C4-2B (cell line): ENCODE results near the gene CLIC4.
A peak's percentile ranks its signal among the peaks of the same experiment; 100 is the strongest.

Source experiments
- H3K27ac ChIP-seq: fragments of 450-650 bp; 2 replicates; pipeline ENCODE4 v1.5.1; 2017
- CTCF ChIP-seq: fragments of 450-650 bp; conservative IDR thresholded peaks from 2 replicates; pipeline ENCODE4 v1.5.1; 2017; ENCODE audit warnings: mild to moderate bottlenecking
- ZFX ChIP-seq: fragments of 450-650 bp; IDR thresholded peaks from 2 replicates; pipeline ENCODE4 v1.6.1; 2017

The CLIC4 gene

DNA sequence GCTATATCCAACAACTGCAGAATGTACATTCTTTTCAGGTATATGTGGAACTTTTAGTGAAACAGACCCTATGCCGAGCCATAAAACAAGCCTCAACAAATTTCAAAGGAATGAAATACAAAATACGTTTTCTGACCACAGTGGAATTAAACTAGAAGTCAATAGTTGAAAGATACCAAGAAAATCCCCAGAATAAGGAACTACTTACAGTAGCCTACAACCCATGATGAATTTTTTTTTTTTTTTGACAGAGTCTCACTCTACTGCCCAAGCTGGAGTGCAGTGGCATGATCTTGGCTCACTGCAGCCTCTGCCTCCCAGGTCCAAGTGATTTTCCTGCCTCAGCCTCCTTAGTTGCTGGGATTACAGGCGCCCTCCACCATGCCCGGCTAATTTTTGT, 101.4 kb downstream of the CLIC4 start:
- no peak overlapping the region for H3K27ac ChIP-seq
- no peak for TF ChIP-seq CTCF

DNA sequence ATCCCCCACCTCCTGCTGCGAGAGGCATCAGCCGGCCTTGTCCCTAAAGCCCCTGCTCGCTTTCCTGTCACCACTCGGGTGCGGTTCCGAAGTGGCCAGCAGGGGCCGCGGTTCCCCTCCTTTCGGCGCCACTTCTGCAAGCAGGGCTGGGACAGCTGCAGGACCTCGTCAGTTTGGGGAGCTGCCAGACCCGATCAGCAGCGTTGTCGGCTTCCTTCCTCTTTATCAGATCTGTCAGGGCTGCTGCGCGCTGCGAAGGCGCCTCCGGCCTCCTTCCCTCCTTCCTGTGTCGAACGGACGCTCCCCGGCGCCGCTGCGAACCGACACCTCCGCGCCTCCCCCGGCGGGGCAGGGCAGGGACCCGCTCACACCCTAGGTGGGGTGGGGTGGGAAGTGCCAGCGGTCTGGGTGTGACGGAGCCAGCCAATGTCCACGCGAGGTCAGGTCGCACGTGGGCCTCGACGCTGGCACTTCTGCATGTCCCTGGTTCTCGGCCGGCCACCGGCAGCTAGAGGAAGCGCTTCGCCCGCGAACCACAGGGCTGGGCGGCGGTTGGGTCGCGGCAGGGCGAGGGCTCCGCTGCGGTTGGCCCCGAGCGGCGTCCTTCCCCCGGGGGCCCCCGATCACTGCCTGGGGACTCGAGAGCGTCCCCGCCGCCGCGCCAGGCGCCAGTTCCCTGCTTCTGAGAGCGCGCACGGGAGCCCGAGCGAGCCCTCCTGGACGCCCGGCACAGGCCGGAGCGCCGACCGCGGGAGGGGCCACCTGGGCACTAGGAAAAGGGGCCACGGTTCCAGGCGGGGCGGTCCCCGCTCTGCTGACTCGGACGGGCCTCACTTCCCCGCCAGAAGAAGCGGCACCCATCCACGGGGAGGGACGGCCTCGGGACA, 103.0 kb downstream of the CLIC4 start:
- H3K27ac ChIP-seq = no peak overlapping the region; the same call in 1 of the 2 replicates
- TF ChIP-seq CTCF (peak; percentile 84), ZFX (no peak)

GRCh38 chr1:24849672-24850295, 104.5 kb downstream of the CLIC4 start:
- TF ChIP-seq CTCF = 0 out of 2 replicates have a peak, but pooled peaks have one; percentile 9
- no peak for TF ChIP-seq ZFX
- no peak overlapping the region for H3K27ac ChIP-seq

- TF ChIP-seq CTCF (no peak), ZFX (no peak)
- H3K27ac ChIP-seq = no peak overlapping the region
Measured at GRCh38 chr1:24850328-24850920, 105.2 kb downstream of the CLIC4 start.

DNA sequence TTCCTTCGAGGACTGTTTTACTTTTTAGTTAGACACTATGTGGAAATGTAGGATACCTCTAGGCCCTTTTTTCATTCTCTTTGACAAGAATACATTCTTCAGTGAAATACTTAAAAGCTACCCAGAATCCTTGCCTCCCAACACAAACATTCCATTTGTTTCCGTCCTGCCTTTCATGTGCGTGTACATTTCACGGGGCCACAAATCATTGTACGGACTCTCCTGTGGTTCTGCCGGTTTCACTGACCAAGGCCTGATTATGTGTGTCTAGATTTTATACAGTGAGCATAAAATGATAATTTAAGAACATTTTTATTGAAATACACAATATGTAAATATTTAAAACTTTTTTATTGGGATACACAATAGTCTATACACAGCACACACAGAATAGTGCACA, 108.4 kb downstream of the CLIC4 start:
- H3K27ac ChIP-seq = peak overlapping the region; percentile 39; the same call in 1 of the 2 replicates
- TF ChIP-seq ZFX = no peak
- no peak for TF ChIP-seq CTCF

DNA sequence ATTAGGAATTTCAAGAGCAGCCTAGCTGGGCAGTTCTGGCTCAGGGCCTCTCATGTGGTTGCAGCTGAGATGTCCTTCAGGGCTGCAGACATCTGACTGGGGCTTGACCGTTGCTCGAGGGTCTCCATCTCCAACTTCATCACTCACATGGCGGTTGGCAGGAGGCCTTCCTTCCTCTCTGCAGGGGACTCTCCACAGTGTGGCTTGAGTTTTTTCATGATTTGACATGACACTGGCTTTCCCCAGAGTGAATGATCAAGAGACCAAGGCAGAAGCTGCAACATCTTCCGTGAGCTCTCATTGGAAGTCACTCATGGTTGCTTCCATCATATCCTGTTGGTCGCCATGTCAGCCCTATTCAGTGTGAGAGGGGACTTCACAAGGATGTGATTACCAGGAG, 110.2 kb downstream of the CLIC4 start:
- no peak overlapping the region for H3K27ac ChIP-seq
- no peak for TF ChIP-seq ZFX
- TF ChIP-seq CTCF = no peak

DNA sequence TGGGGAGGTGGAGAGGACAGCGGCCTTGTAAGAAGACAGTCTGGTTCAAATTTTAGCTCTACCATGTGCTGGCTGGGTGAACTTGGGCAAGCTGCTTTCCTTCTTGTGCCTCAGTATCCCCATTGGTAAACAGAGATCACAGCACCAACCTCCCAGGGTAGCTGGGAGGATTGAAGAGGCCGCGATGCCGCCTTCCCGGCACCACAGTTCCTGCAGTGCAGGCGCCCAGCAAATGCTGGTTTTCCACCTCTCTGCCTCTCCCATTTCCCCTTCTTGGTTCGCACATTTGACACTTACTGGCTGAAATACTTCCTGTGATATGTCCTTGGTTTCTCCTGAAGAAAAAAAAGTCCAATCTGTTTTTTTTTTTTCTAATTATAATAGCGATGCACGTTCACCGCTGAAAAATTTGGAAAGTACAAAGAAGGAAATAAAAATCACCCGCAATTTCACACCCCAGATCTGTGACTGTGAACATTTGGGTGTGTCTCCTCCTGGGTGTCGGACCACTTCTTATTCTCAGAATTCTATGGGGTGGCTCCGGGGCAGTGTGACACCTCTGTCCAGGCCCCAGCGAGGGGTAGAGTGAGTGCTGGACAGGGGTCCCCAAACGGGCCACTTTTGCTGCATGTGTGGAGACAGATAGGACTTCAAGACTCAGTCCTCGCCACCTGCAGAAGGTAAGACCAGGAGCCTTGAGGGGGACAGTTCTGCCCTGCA, 111.7 kb downstream of the CLIC4 start:
- no peak overlapping the region for H3K27ac ChIP-seq
- TF ChIP-seq ZFX = no peak
